HepG2 (cell line): Measurements from ENCODE around the gene AGT. TPM values are rescaled to one million over a fixed set of nuclear protein-coding genes. Genes with fewer than 3 reads are reported as not detected.

ENCODE experiments used
- ATAC-seq: fragments of 200-7000 bp; cut with Tn5 transposase; 3 replicates; pipeline ENCODE4 v1.9.1; 2020; ENCODE audit warnings: mild to moderate bottlenecking, moderate library complexity
- BruUV-seq: library from RNA; stranded (reverse); fragments of 400-500 nt; replicated peaks from 2 replicates; lab custom pipeline; 2021; lab: Mats Ljungman, UMichigan
- CTCF ChIA-PET: fragments of 300-600 bp; formaldehyde crosslinking; extraction: SDS; loops from one replicate; lab custom pipeline; 2021; ENCODE audit warnings: low total read pairs, inconsistent platforms, low intra/inter-chr PET ratio; lab: Yijun Ruan, JAX
- POLR2A ChIA-PET: fragments of 350-600 bp; sonication (Branson Sonifier 250); formaldehyde crosslinking; loops from one replicate; lab custom pipeline; 2020; ENCODE audit warnings: antibody characterized with exemption, inconsistent platforms; lab: Yijun Ruan, JAX
- DNase-seq: peaks from one replicate; pipeline ENCODE4 v3.0.0-alpha.2; 2015; ENCODE audit warnings: low spot score
- FAIRE-seq: peaks from 3 replicates; lab custom pipeline; 2011; peaks lifted over from hg19 to GRCh38; lab: Jason Lieb, UNC
- H2AFZ ChIP-seq: one replicate; pipeline ENCODE4 v1.6.1; 2011; ENCODE audit warnings: low read length, inconsistent platforms
- H3K27ac ChIP-seq: fragments of 300-600 bp; 3 replicates; pipeline ENCODE4 v1.8.0; 2011; ENCODE audit warnings: mixed run types, mild to moderate bottlenecking, mixed read lengths, low read length, inconsistent platforms; ENCODE audit not compliant: insufficient read depth; ENCODE audit errors: extremely low read length
- H3K27me3 ChIP-seq, 2 experiments: fragments of 200-600 bp in 1 of 2; 2 replicates in 1 of 2; 3 replicates in 1 of 2; pipeline versions ENCODE4 v1.6.0 to v1.8.0; 2011; ENCODE audit warnings: low read length in 2 of 2, mild to moderate bottlenecking in 2 of 2, moderate library complexity in 2 of 2, inconsistent platforms in 1 of 2; ENCODE audit not compliant: insufficient read depth in 2 of 2, control insufficient read depth in 1 of 2
- H3K36me3 ChIP-seq, 2 experiments: fragments of 200-600 bp in 1 of 2; replicated peaks in 1 of 2; 2 replicates in 1 of 2; 3 replicates in 1 of 2; pipeline versions ENCODE4 v1.5.1 to v1.8.0; 2011; ENCODE audit warnings: low read length in 2 of 2, inconsistent platforms in 1 of 2; ENCODE audit not compliant: insufficient read depth in 2 of 2, control insufficient read depth in 1 of 2
- H3K4me1 ChIP-seq: 2 replicates; pipeline ENCODE4 v1.5.1; 2012; ENCODE audit warnings: low read length, inconsistent platforms; ENCODE audit not compliant: insufficient read depth
- H3K4me2 ChIP-seq: 2 replicates; pipeline ENCODE4 v1.6.0; 2011; ENCODE audit warnings: low read depth, low read length, inconsistent platforms
- H3K4me3 ChIP-seq, 3 experiments: fragments of 200-600 bp in 1 of 3; sonication (generic), shearing (Covaris generic) in 1 of 3; replicated peaks in 1 of 3; 2 replicates each; pipeline ENCODE4 v1.5.1; 2011 to 2016; ENCODE audit warnings: low read length in 3 of 3, inconsistent platforms in 2 of 3, low read depth in 2 of 3, mild to moderate bottlenecking in 2 of 3, control low read depth in 1 of 3, mixed read lengths in 1 of 3; ENCODE audit not compliant: insufficient read depth in 1 of 3
- H3K79me2 ChIP-seq: one replicate; pipeline ENCODE4 v1.6.1; 2011; ENCODE audit warnings: low read length, inconsistent platforms; ENCODE audit not compliant: insufficient read depth
- H3K9ac ChIP-seq: 2 replicates; pipeline ENCODE4 v1.6.0; 2011; ENCODE audit warnings: mild to moderate bottlenecking, low read depth, low read length, inconsistent platforms; ENCODE audit not compliant: insufficient read depth
- H3K9me3 ChIP-seq: 2 replicates; pipeline ENCODE4 v1.5.1; 2012; ENCODE audit warnings: mild to moderate bottlenecking, low read length
- H4K20me1 ChIP-seq: 2 replicates; pipeline ENCODE4 v1.6.0; 2011; ENCODE audit warnings: inconsistent platforms, mild to moderate bottlenecking, low read length, moderate library complexity; ENCODE audit not compliant: insufficient read depth
- CHD4 ChIP-seq: fragments of 200-600 bp; sonication (generic); IDR thresholded peaks from 2 replicates; pipeline ENCODE4 v1.7.0; 2017; ENCODE audit warnings: mild to moderate bottlenecking, low read length, borderline replicate concordance
- FOSL2 ChIP-seq: sonication (generic); formaldehyde crosslinking; IDR thresholded peaks from 2 replicates; pipeline ENCODE4 v1.4.0; 2020; ENCODE audit warnings: missing genetic modification reagents
- FOXA1 ChIP-seq, 2 experiments: fragments of 450-650 bp in 1 of 2; sonication (generic) in 1 of 2; formaldehyde crosslinking in 1 of 2; IDR thresholded peaks; 2 replicates each; pipeline versions ENCODE4 v1.4.0 to v1.6.1; 2016 to 2020; ENCODE audit warnings: missing genetic modification reagents in 1 of 2
- FOXA3 ChIP-seq: IDR thresholded peaks from 2 replicates; pipeline ENCODE4 v1.6.1; 2016; ENCODE audit warnings: missing genetic modification reagents, missing compliant biosample characterization
- NR2F6 ChIP-seq, 2 experiments: IDR thresholded peaks; 2 replicates each; pipeline ENCODE4 v1.6.1; 2016; ENCODE audit warnings: antibody characterized with exemption in 1 of 2, mild to moderate bottlenecking in 1 of 2
- PRDM15 ChIP-seq: sonication (generic); formaldehyde crosslinking; IDR thresholded peaks from 2 replicates; pipeline ENCODE4 v1.4.0; 2020; ENCODE audit warnings: missing genetic modification reagents
- RXRA ChIP-seq: sonication (generic); formaldehyde crosslinking; IDR thresholded peaks from 2 replicates; pipeline ENCODE4 v1.5.1; 2020; ENCODE audit warnings: missing genetic modification reagents
- TFAP4 ChIP-seq: sonication (generic); IDR thresholded peaks from 2 replicates; pipeline ENCODE4 v1.6.1; 2016; ENCODE audit warnings: low read depth, borderline replicate concordance
- ZNF281 ChIP-seq: sonication (generic); formaldehyde crosslinking; IDR thresholded peaks from 2 replicates; pipeline ENCODE4 v1.4.0; 2020; ENCODE audit warnings: missing genetic modification reagents, borderline replicate concordance
- ZNF652 ChIP-seq: IDR thresholded peaks from 2 replicates; pipeline ENCODE4 v1.6.1; 2016; ENCODE audit warnings: low read depth, borderline replicate concordance
- WGBS: methylation state at CpG from one replicate; pipeline ENCODE4 v1.1.6; 2017; ENCODE audit warnings: low lambda C conversion rate; 5-methylcytosine and 5-hydroxymethylcytosine counted together
- in situ Hi-C: cut with HindIII; loops from 2 replicates; pipeline ENCODE4 v1.10.0; 2017; ENCODE audit warnings: low pct_unique_long_range_greater_than_20kb; ENCODE audit not compliant: extremely low pct_ligation_motif_present
- intact Hi-C: fragments of 100-400 bp; cut with micrococcal nuclease; formaldehyde crosslinking; loops from one replicate; pipeline ENCODE4 v1.10.0; 2022; ENCODE audit not compliant: unreplicated experiment
- polyA plus RNA-seq, 8 experiments: library from polyadenylated mRNA; depleted of rRNA in 3 of 8; stranded (reverse) in 7 of 8; unstranded in 1 of 8; fragments of >200 nt; fragmentation: Illumina TruSeq in 4 of 8; extraction: Trizol in 4 of 8; gene quantifications; 2 replicates each; pipeline versions ENCODE4 v1.2.1 to v1.2.3, GENCODE V29; 2011 to 2016; ENCODE audit warnings: low read depth in 4 of 8, missing spikeins in 1 of 8, mixed read lengths in 1 of 8; ENCODE audit not compliant: insufficient read depth in 1 of 8
- total RNA-seq, 5 experiments: library from RNA; depleted of rRNA; stranded (reverse); fragments of >200 nt; fragmentation: Illumina TruSeq; extraction: Trizol; gene quantifications; 2 replicates each; pipeline ENCODE4 v1.2.3, GENCODE V29; 2016; ENCODE audit warnings: low read depth in 1 of 5
- TF ChIP-seq, protein P1 (sequence below): sonication (generic); formaldehyde crosslinking; IDR thresholded peaks from 2 replicates; pipeline ENCODE4 v1.4.0; 2020; ENCODE audit warnings: missing genetic modification reagents

AGT gene
- total and polyA plus RNA-seq, 2 of the 13 experiments (the other 11 are each of a cell fraction or from before 2014, with no cell fraction given): 892 to 2,071 TPM

DNA sequence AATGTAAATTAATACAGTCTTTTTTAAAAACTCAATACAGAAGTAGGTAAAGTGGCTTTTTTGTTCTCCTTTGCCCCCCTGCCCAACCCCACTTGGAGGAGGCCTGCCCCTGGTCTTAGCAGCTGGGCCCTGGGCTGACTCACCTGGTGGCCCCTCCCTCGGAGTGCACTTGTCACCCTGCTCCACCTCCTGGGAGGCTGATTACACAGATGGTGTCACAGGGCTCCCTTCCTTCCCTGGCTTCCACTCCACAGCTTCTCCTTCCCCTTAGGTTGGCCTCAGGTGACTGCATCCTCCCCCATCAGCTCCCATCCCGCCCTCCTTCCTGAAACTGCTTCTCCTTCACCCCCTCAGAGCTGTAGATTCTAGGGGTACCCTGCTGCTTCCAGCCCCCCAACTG lies 21.5 kb upstream of the AGT start:
- DNase-seq (no peak), FAIRE-seq (no peak), ATAC-seq (peak; percentile 77)
- Histone ChIP-seq H3K36me3 (no peaks in the 10 kb centered on the region), H2AFZ (no peak overlapping the region), H3K4me3 (no peak overlapping the region), H3K9me3 (no peaks in the 10 kb centered on the region), H3K9ac (no peak overlapping the region), H4K20me1 (no peaks in the 10 kb centered on the region), H3K4me2 (no peak overlapping the region), H3K79me2 (no peaks in the 10 kb centered on the region), H3K27me3 (no peaks in the 10 kb centered on the region), H3K27ac (no peak overlapping the region), H3K4me1 (peaks cover 53% of the 10 kb centered on the region)
- WGBS: 4% methylated on average over 2 of the region's 2 CpGs
- intact Hi-C loops: no loop called here
- ChIA-PET CTCF (no interaction called here), POLR2A (interaction anchor here (1.6 to 2.3 kb wide), 2 partner anchors 17 to 21 kb away, joined by 6 to 9 read pairs; partner anchors contain the start of gene AGT)
- no TSS peak for BruUV-seq
- in situ Hi-C loops: no loop called here
- TF ChIP-seq, protein P1, sequence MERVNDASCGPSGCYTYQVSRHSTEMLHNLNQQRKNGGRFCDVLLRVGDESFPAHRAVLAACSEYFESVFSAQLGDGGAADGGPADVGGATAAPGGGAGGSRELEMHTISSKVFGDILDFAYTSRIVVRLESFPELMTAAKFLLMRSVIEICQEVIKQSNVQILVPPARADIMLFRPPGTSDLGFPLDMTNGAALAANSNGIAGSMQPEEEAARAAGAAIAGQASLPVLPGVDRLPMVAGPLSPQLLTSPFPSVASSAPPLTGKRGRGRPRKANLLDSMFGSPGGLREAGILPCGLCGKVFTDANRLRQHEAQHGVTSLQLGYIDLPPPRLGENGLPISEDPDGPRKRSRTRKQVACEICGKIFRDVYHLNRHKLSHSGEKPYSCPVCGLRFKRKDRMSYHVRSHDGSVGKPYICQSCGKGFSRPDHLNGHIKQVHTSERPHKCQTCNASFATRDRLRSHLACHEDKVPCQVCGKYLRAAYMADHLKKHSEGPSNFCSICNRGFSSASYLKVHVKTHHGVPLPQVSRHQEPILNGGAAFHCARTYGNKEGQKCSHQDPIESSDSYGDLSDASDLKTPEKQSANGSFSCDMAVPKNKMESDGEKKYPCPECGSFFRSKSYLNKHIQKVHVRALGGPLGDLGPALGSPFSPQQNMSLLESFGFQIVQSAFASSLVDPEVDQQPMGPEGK (CRISPR knock-in tag): 0 out of 2 replicates have a peak, but pooled peaks have one; percentile 39
- TF ChIP-seq PRDM15 (CRISPR knock-in tag): peak; percentile 94
- TF ChIP-seq ZNF652: no peak
- TF ChIP-seq CHD4: no peak
- TF ChIP-seq FOXA3 (CRISPR knock-in tag): 0 out of 2 replicates have a peak, but pooled peaks have one; percentile 26
- TF ChIP-seq RXRA (CRISPR knock-in tag): peak; percentile 40; the same call in 1 of the 2 replicates
- TF ChIP-seq FOXA1 (IDR thresholded peaks at IDR 0.05): no peak
- peak; percentile 28; the same call in 1 of the 2 replicates for TF ChIP-seq FOXA1 (CRISPR knock-in tag; IDR thresholded peaks at IDR 0.05)
- peak; percentile 83 for TF ChIP-seq FOSL2 (CRISPR knock-in tag)
- no peak for TF ChIP-seq NR2F6 (IDR thresholded peaks at IDR 0.05)
- peak; percentile 33; the same call in 1 of the 2 replicates for TF ChIP-seq NR2F6 (CRISPR knock-in tag; IDR thresholded peaks at IDR 0.05)
- TF ChIP-seq TFAP4: peak; percentile 75
- 0 out of 2 replicates have a peak, but pooled peaks have one; percentile 39 for TF ChIP-seq ZNF281 (CRISPR knock-in tag)
